NCI-H69 (cell line): ENCODE measurements around the gene LTO1.
A peak's percentile ranks its signal among the peaks of the same experiment; 100 is the strongest.

ENCODE experiments used
- DNase-seq: peaks from one replicate; lab custom pipeline; 2025; lab: John Stamatoyannopoulos, UW

Gene LTO1

DNA sequence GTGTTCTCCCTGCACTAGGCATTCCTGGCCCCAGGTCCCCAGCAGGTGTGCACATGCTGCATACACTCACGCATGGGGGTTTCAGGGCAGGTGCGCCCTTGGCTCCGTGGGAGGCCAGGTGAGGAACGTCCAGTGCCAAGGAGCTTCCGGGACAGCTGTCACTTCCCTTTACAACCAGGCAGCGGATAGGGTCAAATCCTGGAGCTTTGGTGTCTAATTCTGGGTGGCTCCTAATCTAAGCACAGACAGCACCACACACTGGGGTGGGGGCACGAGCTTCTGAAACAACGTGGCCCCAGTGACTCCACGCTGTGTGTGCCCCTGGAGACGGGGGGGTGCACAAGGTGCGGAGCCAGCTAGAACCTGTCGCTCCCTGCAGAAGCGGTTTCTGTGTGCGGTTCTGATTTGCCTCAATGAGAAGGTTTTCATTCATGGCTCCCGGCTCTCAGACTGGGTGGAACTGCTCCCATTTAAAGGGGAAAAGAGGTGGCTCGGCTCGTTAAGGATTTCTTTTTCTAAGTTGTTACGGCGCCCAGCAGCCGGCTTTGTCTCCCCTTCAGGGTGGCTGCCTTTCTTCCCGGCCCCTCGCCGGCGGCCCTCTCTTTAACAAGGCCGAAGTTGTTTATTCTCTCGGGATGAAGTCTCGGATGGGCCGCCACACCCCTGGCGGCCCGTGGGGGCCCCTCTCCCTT, 29.2 kb downstream of the LTO1 start:
- DNase-seq = peak; percentile 58

DNA sequence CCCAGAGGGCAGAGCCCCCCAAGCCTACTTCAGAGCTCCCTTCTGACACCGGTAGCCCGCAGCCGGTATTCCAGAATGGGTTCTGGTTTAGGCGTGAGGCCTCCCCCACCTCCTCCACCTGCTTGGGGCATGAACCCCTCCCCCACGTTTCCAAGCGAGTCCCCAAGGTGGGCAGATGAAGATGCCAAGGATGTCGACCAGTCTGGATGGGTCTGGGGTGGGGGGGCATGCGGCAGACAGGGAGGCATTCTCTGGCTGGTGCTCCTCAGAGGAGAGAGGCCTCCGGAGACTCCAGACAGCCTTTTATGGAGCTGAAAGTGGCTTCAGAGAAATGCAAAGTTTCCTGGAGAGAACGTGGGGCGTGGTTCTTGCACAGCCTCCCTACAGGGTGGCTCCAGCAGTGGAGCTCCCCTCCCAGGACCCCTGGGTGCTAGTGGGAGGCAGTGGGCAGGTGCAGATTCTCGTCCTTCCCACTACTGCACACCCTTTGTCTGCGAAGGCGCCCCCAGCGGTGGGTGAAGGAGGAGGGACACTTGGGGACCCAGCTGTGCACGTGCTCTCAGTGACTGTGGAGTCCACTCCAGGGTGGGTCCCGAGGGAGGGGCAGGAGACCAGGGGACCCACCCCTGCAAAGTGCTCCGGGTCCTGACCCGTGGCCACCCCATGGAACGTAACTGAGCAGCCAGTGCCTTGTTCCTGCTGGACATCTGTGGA, 30.0 kb downstream of the LTO1 start:
- peak; percentile 28 for DNase-seq

- peak; percentile 39 for DNase-seq
Measured at GRCh38 chr11:69644071-69644961, 30.8 kb downstream of the LTO1 start.

- no peak for DNase-seq
Measured at GRCh38 chr11:69643646-69644045, 31.5 kb downstream of the LTO1 start.

GRCh38 chr11:69642913-69643632, 32.1 kb downstream of the LTO1 start:
- DNase-seq = peak; percentile 87

DNA sequence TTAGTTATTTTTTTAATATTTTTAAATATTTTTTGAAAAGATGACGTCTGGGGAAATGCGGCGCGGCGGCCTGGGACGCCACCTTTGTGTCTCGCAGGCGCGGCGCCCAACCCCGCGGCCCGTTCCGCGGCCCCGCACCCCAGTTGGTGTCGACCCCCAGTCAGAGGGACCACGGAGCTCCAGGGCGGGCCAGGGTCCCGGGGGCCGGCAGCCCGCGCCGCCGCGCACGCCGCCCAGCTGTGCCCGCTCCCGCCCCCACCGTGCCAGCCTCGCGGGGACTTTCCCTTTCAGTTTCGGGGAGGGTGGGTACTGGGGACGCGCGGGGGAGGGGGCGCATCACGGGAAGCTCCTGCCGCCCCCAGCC, 32.6 kb downstream of the LTO1 start:
- peak; percentile 54 for DNase-seq

DNA sequence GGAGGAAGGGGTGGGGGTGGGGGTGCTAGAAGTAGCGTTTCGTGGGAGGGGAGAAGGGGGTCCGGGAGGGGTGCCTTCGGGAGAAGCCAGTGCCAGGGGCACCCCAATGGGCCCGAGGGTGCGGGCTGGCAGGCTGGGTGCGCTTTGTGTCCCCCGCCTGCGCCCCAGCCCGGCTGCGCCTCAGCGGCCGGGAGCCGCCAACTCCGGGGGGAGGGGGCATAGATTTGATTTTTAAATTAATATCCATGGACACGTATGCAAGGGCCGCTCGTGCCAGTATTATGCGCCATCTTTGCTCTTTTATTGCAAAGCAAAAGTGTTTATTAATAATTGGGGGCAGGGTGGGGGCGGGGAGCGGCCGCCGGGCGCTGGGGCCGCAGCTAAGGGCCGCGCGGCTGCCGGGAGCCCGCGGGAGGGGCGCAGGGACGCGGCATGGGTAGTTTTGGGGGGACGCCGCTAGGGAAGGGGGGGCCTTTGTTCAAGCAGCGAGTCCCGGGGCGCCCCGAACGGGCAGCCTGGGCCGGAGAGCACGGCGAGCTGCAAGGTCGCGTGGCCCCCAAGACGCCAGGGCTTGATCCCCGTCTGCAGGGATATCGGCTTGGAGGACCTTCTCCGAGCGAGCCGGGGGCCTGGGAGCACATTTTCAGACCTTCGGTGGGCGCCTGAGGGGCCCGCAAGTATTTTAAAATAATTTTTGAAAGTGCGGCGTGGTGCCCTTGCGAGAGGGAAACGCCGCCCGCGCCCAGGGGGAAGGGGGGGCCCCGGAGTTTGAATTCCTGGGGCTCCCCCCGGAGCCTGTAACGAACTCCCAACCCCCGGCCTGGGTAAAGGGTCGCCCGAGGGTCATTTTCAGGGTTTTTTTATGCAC, 33.2 kb downstream of the LTO1 start:
- DNase-seq = peak; percentile 16

- DNase-seq = peak; percentile 85
Measured at GRCh38 chr11:69640995-69641581, 34.1 kb downstream of the LTO1 start, which contains the start of gene CCND1. CCND1 (plus strand) TSS chr11:69641156; CDS start chr11:69641314, 158 bp downstream.

- DNase-seq = peak; percentile 37
Measured at GRCh38 chr11:69640260-69640994, 34.7 kb downstream of the LTO1 start.

DNA sequence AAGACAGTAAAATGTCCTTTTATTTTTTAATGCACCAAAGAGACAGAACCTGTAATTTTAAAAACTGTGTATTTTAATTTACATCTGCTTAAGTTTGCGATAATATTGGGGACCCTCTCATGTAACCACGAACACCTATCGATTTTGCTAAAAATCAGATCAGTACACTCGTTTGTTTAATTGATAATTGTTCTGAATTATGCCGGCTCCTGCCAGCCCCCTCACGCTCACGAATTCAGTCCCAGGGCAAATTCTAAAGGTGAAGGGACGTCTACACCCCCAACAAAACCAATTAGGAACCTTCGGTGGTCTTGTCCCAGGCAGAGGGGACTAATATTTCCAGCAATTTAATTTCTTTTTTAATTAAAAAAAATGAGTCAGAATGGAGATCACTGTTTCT, 35.3 kb downstream of the LTO1 start:
- no peak for DNase-seq

DNA sequence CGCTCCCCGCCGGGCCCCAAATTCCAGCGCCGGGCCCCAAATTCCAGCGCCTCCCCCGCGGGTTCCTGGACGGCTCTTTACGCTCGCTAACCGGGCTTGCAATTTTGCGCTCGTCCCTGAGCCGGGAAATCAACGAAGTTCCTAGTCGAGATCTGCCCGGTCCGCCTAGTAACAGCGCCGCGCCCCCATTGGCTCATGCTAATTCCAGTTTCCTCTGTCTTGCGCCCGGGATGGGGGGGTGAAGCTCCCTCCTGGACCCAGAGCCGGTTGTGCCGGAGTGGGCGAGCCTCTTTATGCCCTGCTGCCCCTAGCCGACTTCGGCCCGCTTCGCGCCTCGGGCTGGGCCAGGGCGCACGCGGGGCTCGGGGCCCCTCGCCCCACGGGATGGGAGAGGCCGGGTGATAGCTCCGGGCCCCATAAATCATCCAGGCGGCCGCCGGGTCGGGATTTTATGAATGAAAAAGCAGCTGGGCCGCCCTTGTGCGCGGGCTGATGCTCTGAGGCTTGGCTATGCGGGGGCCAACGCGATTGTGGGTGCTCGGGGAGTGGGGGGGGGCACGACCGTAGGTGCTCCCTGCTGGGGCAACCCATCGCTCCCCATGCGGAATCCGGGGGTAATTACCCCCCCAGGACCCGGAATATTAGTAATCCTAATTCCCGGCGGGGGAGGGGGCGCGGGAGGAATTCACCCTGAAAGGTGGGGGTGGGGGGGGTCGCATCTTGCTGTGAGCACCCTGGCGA, 36.0 kb downstream of the LTO1 start:
- peak; percentile 95 for DNase-seq

DNA sequence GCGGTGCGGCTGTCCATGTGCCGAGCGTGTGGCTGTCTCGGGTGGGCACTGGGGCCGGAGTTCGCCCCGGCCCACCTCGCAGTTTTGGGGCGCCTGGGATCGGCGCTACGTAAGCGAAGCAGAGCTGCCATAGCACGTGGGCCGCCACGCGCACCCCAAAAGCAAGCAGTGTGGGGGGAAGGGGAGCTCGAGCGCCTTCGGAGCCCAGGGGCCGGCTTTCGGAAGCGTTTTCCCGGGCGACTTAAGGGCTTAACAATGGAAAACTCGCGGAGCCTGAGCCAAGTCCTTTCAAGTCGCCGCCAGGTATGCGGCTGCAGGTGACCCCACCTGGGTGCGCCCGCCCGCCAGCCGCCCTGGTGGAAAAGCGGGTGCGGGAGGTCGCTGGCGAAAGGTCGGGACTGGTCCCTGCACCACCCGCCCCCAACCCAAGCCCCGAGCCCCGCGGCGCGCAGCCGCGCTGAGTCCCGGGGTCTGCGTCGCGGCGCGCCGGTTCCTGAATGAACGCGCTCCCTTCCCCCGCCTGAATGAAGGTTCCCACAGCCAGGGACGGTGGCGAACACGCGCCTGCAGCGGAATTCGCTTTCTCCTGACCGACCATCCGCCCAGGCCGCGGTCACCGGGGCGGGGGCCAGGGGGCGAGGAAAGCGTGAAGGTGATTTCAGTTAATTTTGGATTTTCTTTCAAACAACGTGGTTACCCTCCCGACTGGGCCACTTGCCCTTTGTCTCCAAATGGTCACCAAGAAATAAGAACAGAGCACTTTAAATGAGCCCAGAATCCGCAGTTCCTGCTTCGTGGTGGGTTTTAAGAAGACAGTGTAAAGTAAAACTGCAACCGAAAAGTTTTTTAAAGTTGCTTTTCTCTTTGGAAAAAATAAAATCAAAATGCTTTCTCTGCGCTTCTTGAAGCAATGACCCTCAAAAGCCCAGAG, 36.9 kb downstream of the LTO1 start:
- peak; percentile 71 for DNase-seq

DNA sequence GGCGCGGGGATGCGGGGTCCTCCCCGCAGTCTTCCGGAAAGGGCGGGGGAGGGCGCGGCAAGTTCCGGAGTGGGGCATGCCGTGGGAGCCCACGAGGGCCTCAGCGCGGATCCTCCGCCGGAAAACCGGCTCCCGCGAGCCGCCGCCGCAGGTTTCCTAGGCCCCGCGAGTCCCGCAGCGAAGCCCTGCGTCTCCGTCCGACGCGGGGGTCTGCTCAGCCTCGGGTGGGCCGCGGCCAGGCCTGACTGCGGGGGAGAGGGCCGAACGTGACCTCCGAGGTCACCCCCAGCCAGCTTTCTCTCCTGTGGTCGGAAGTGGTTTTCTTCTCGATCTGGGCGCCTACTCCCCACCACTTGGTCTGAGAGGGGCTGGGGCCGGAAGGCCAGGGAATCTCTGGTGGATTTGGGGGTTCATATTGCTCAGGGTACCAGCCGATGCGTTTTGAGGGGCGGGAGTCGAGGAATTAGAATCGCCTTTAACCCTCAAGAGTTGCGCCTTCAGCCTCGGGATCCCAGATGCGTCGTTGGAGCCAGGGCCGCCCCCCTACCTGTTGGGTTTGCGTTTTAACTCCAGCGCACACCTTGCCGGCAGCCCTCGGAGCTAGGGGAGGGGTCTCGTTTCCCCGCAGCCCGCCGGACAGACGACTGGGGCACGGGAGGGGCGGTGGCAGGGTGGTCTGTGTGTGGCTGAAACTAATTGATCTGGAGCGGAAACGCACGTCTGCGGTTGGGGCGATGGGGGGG, 37.8 kb downstream of the LTO1 start:
- DNase-seq = no peak

- DNase-seq = peak; percentile 68
Measured at GRCh38 chr11:69636512-69637197, 38.5 kb downstream of the LTO1 start.

DNA sequence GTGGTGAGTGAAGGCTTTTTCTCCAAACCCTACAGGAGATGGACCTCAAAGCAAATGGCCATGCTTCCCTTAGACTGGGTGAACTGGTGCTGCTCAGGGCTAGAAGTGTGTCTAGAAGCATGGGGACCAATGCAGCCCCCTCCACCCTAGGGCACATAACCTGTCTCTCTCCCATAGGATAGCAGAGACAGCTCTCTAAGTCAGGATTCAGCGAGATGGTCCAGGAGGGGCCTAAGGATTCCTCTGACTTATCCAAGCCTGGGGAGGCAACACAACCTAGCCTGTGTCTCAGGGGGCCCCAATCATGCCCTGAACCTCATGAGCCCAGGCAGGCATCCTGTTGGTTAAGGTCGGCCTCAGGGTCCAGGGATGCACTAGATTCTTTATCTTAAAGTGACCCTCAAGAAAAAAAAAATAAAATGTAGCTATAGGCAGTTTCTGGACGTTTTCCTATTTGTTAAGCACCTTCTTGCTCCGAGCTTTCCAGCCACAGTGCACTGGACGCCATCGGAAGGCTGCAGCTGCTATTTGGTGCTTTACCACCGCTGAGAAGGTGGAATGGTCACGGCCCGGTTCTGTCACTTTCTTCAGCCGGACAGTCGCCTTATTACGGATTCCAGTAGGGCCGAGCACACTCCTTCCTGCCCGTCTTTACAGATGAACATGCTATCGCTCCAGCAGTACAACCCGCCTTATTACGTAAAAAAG, 39.2 kb downstream of the LTO1 start:
- DNase-seq = no peak

- DNase-seq = no peak
Measured at GRCh38 chr11:69635195-69635594, 40.0 kb downstream of the LTO1 start.
